Measurements from ENCODE around the gene IFNL4. TPM values are rescaled to one million over a fixed set of nuclear protein-coding genes. Genes with fewer than 3 reads are reported as not detected.

Gene IFNL4
- total RNA-seq, 2 donors from 2014 or later: not detected

GRCh38 chr19:39205449-39205764 lies 43.2 kb downstream of the IFNL4 start:
- Histone ChIP-seq H3K27me3 (peaks cover 0 to 14% of the 10 kb centered on the region in 2 donors), H3K4me3 (no peak overlapping the region), H3K27ac (no peak overlapping the region), H3K4me1 (peaks cover 0 to 3% of the 10 kb centered on the region in 2 donors), H3K36me3 (no peaks in the 10 kb centered on the region), H3K9me3 (no peaks in the 10 kb centered on the region)
- DNase-seq (ENCODE audit: low spot score): no peak
- TF ChIP-seq CTCF (IDR thresholded peaks at IDR 0.05): no peak

- Histone ChIP-seq H3K9me3 (no peaks in the 10 kb centered on the region), H3K27me3 (peaks cover 0 to 14% of the 10 kb centered on the region in 2 donors), H3K27ac (no peak within 1 kb of the TSS), H3K36me3 (no peaks in the 10 kb centered on the region), H3K4me3 (no peak within 1 kb of the TSS), H3K4me1 (peaks cover 0 to 3% of the 10 kb centered on the region in 2 donors)
- no peak for TF ChIP-seq CTCF (IDR thresholded peaks at IDR 0.05)
- no peak for DNase-seq (ENCODE audit: low spot score)
Measured at GRCh38 chr19:39203372-39204341, 45.0 kb downstream of the IFNL4 start, which contains the start of gene SYCN. Gene SYCN, minus strand, starts transcription at chr19:39204263. Its CDS starts 9 bp downstream, at chr19:39204254.

DNA sequence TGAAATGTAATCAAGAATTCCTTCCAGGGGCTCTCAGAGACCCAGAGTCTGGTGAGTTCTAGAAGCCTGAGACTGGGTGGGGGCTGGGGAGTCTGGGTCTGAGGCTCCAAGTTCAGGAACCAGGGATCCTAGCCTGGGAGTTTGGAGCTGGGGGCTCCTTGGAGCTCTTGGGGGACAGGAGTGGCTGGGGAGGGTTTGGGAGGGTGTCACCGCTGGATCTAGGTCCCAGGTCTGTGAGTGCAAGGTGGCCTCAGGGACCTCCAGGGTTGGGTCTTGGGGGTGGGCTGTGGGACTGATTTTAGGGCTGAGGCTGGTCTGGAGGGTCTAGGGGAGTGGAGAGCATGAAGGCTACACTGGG lies 45.7 kb downstream of the IFNL4 start:
- Histone ChIP-seq H3K27me3 (peaks cover 0 to 14% of the 10 kb centered on the region in 2 donors), H3K4me3 (no peak overlapping the region), H3K27ac (no peak overlapping the region), H3K36me3 (no peaks in the 10 kb centered on the region), H3K9me3 (no peaks in the 10 kb centered on the region), H3K4me1 (peaks cover 0 to 3% of the 10 kb centered on the region in 2 donors)
- no peak for DNase-seq (ENCODE audit: low spot score)
- TF ChIP-seq CTCF (IDR thresholded peaks at IDR 0.05): no peak

DNA sequence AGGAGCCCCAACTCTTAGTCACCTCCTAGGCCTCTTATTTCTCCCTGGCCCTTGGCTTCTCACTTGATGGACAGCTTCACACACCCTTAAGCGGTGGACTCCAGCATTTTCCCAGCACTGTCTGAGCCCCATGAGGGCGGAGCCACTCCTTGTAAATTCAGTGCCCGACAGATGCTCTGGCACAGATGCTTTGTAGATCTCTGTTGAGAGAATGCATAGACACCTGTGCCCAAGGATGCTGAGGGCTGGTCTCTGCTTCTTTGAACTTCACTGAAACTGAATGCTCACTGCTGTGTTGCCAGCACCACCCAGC lies 47.9 kb downstream of the IFNL4 start:
- no peak for DNase-seq (ENCODE audit: low spot score)
- H3K27me3 ChIP-seq: peaks cover 0 to 26% of the 10 kb centered on the region in 2 donors
- no peak for TF ChIP-seq CTCF (IDR thresholded peaks at IDR 0.05)

DNA sequence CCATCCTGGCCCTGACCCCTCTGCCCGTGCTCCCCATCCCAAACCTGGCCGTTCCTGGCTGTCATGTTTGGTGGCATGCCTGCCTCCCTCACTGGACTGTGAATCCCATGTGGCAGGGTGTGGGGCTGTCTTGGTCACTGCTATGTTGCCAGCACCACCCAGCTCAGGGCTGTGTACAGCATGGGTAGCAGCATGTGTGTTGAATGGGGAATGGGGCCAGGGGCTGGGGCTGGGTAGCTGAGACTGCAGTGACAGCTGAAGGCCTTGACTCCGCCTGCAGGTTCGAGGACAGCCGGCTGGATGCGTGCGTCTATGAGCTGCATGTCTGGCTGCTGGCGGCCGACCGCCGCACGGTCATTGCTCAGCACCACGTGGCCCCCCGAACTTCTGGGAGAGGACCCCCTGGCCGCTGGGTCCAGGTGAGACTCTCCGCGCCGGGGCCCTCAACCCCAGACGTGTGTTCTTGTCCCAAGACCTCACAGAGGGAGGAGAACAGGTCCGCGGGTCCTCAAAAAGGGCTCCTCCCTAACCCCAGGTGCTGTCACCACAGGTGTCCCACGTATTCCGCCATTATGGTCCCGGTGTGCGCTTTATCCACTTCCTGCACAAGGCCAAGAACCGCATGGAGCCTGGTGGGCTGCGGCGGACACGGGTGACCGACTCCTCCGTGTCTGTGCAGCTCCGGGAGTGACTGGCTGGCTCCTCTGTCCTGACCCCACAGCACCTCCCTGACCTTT lies 48.4 kb downstream of the IFNL4 start:
- Histone ChIP-seq H3K9me3 (no peaks in the 10 kb centered on the region), H3K36me3 (no peaks in the 10 kb centered on the region), H3K4me3 (no peak overlapping the region), H3K27ac (no peak overlapping the region), H3K4me1 (peaks cover 0 to 8% of the 10 kb centered on the region in 2 donors), H3K27me3 (peaks cover 0 to 26% of the 10 kb centered on the region in 2 donors)
- no peak for DNase-seq (ENCODE audit: low spot score)
- no peak for TF ChIP-seq CTCF (IDR thresholded peaks at IDR 0.05)

More for the DNA sequence above, 47.9 kb downstream of the IFNL4 start:
- Histone ChIP-seq H3K9me3 (no peaks in the 10 kb centered on the region), H3K4me3 (no peak overlapping the region), H3K4me1 (peaks cover 0 to 8% of the 10 kb centered on the region in 2 donors), H3K36me3 (no peaks in the 10 kb centered on the region), H3K27ac (no peak overlapping the region)
